Stimulated activated CD4-positive, alpha-beta T cell treated with anti-CD3 and anti-CD28 coated beads, Interleukin-4, amount 100 ng/mL, for 24 hours (primary cell): ENCODE measurements around the gene PDE7B.

Experiments
- DNase-seq: peaks from one replicate; pipeline ENCODE4 v3.0.0-alpha.2; 2020

PDE7B gene

GRCh38 chr6:135891710-135892109, 40.2 kb downstream of the PDE7B start:
- DNase-seq: no peak

GRCh38 chr6:135895231-135895911, 43.9 kb downstream of the PDE7B start:
- no peak for DNase-seq

- no peak for DNase-seq
Observed at GRCh38 chr6:135897087-135897486, 45.6 kb downstream of the PDE7B start.

- no peak for DNase-seq
Observed at GRCh38 chr6:135901774-135902524, 50.4 kb downstream of the PDE7B start.

GRCh38 chr6:135902756-135903331, 51.3 kb downstream of the PDE7B start:
- DNase-seq: no peak

- no peak for DNase-seq
Observed at GRCh38 chr6:135904666-135905065, 53.2 kb downstream of the PDE7B start.

GRCh38 chr6:135905604-135906300, 54.3 kb downstream of the PDE7B start:
- no peak for DNase-seq

- DNase-seq: no peak
Observed at GRCh38 chr6:135906542-135906941, 55.0 kb downstream of the PDE7B start.

- DNase-seq: no peak
Observed at GRCh38 chr6:135906972-135907465, 55.5 kb downstream of the PDE7B start.

- peak; percentile 70 for DNase-seq
Observed at GRCh38 chr6:135909737-135910387, 58.4 kb downstream of the PDE7B start.

- no peak for DNase-seq
Observed at GRCh38 chr6:135910790-135911618, 59.5 kb downstream of the PDE7B start.

- DNase-seq: no peak
Observed at GRCh38 chr6:135913785-135914184, 62.3 kb downstream of the PDE7B start.

- no peak for DNase-seq
Observed at GRCh38 chr6:135919026-135919425, 67.5 kb downstream of the PDE7B start.

- DNase-seq: no peak
Observed at GRCh38 chr6:135920689-135921088, 69.2 kb downstream of the PDE7B start.

GRCh38 chr6:135921188-135921587, 69.7 kb downstream of the PDE7B start:
- no peak for DNase-seq

GRCh38 chr6:135922174-135922573, 70.7 kb downstream of the PDE7B start:
- no peak for DNase-seq

- no peak for DNase-seq
Observed at GRCh38 chr6:135922746-135923145, 71.2 kb downstream of the PDE7B start.

- no peak for DNase-seq
Observed at GRCh38 chr6:135932651-135933050, 81.2 kb downstream of the PDE7B start.

- DNase-seq: no peak
Observed at GRCh38 chr6:135935941-135936601, 84.6 kb downstream of the PDE7B start.

GRCh38 chr6:135936606-135937005, 85.1 kb downstream of the PDE7B start:
- no peak for DNase-seq

GRCh38 chr6:135937106-135937505, 85.6 kb downstream of the PDE7B start:
- no peak for DNase-seq
